Progenitor cell of endocrine pancreas (in vitro differentiated cells): ENCODE data around the gene BTBD9. TPM values are rescaled to one million over a fixed set of nuclear protein-coding genes. Genes with fewer than 3 reads are reported as not detected.

ENCODE experiments used
- DNase-seq: peaks from one replicate; pipeline ENCODE4 v3.0.0; 2021; ENCODE audit warnings: low spot score; ENCODE audit not compliant: unreplicated experiment
- H3K27ac Mint-ChIP-seq: 2 replicates; pipeline ENCODE4 v1.8.0; 2021; ENCODE audit warnings: mild to moderate bottlenecking, moderate library complexity, mixed read lengths
- H3K27me3 Mint-ChIP-seq: 2 replicates; pipeline ENCODE4 v1.8.0; 2021; ENCODE audit warnings: mixed read lengths
- H3K36me3 Mint-ChIP-seq: 2 replicates; pipeline ENCODE4 v1.8.0; 2022; ENCODE audit warnings: mixed read lengths; ENCODE audit not compliant: insufficient read depth
- H3K4me1 Mint-ChIP-seq: 2 replicates; pipeline ENCODE4 v1.8.0; 2021; ENCODE audit warnings: low read depth, mixed read lengths
- H3K4me3 Mint-ChIP-seq: 2 replicates; pipeline ENCODE4 v1.8.0; 2021; ENCODE audit warnings: low read depth, mild to moderate bottlenecking, moderate library complexity, mixed read lengths
- H3K9me3 Mint-ChIP-seq: 2 replicates; pipeline ENCODE4 v1.8.0; 2021; ENCODE audit warnings: low read depth, mixed read lengths
- total RNA-seq: library from RNA; stranded (reverse); gene quantifications from 2 replicates; pipeline ENCODE4 v1.2.1, GENCODE V29; 2021
- TF ChIP-seq, protein P1 (sequence below): fragments of 200-600 bp; sonication (generic); IDR thresholded peaks from one replicate; pipeline ENCODE4 v1.5.0; 2021; ENCODE audit warnings: antibody characterized with exemption, mild to moderate bottlenecking; ENCODE audit not compliant: unreplicated experiment

The BTBD9 gene
- total RNA-seq, 1 donor from 2014 or later = 25.9 TPM

DNA sequence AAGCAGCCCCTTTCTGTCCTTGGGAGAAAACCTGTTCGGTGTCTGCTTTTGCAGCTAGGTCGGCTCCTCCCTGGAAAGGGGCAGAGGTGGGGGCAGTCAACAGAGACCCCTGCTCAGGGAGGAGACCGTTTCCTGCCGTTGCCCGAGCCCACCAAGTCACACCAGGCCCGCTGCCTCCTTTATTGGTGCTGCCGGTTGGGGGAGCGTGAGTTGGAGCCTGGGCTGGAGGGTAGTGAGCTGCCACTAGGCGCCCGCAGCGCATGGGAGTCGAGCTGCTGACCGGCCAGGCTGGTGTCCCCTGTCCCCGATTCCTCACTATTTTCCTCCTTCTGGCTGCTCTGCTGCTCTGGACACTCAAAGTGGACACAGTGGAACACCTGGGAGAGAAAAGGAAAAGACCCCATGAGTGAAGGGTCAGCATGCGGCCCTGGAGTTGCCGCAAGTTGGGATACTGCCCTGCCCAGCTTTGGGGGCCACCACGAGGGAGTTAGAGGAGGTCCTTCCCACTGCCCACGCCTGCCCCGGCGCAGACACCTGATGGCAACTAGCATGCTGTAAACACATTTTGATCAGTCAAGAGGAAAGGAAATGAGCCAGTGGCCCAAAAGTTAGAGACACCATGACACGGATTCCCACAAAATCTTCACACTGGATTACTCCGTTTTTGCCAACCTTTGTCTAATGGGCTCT is 464.8 kb downstream of the BTBD9 start:
- TF ChIP-seq, protein P1, sequence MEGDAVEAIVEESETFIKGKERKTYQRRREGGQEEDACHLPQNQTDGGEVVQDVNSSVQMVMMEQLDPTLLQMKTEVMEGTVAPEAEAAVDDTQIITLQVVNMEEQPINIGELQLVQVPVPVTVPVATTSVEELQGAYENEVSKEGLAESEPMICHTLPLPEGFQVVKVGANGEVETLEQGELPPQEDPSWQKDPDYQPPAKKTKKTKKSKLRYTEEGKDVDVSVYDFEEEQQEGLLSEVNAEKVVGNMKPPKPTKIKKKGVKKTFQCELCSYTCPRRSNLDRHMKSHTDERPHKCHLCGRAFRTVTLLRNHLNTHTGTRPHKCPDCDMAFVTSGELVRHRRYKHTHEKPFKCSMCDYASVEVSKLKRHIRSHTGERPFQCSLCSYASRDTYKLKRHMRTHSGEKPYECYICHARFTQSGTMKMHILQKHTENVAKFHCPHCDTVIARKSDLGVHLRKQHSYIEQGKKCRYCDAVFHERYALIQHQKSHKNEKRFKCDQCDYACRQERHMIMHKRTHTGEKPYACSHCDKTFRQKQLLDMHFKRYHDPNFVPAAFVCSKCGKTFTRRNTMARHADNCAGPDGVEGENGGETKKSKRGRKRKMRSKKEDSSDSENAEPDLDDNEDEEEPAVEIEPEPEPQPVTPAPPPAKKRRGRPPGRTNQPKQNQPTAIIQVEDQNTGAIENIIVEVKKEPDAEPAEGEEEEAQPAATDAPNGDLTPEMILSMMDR = no peak
- Mint-ChIP-seq H3K27ac (no peak overlapping the region), H3K27me3 (no peaks in the 10 kb centered on the region), H3K4me3 (no peak overlapping the region), H3K36me3 (peaks cover 5% of the 10 kb centered on the region), H3K9me3 (no peaks in the 10 kb centered on the region), H3K4me1 (peaks cover 36% of the 10 kb centered on the region)
- no peak for DNase-seq

DNA sequence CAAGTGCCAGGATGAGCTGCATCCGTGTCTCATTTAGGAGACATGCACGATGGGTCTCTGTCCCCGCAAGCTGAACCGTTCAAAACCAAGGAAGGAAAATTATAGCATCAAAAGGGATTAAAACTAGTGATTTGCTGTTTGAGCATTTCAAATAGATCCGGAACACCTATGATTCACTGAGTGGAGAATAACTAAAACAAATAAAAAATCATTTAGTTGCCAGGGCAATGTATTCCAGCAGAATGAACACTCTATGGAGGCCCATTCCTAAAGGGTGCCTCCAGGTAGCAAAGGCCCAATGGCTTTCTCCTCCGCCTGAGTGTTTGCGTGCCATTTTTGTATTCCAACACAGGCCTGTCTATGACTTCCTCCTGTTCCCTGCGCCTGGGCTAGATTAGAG is 465.4 kb downstream of the BTBD9 start:
- no peaks in the 10 kb centered on the region for H3K9me3 Mint-ChIP-seq
- no peak for DNase-seq
- TF ChIP-seq, protein P1 = no peak
- H3K36me3 Mint-ChIP-seq = peaks cover 5% of the 10 kb centered on the region
- H3K4me1 Mint-ChIP-seq = peaks cover 39% of the 10 kb centered on the region
- no peak overlapping the region for H3K4me3 Mint-ChIP-seq
- no peaks in the 10 kb centered on the region for H3K27me3 Mint-ChIP-seq
- peak overlapping the region; percentile 27 for H3K27ac Mint-ChIP-seq

DNA sequence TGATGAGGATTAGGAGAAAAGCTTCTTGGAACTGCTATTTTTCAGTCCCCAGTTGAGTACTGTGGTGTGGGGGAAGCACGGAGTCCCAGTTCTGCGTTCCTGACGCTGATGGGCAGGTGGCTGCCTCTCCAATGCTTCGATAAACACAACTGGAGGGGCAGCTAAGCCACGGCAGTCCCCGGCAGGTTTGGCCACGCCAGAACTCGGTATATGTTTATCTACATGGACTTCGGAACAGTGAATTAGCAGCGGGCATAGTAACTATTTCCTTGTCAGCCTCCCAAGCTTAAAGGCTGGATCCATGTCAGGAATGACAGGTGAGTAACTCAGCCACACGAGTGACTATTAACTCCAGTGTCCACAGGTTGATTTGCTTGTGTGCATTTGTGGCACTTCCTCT is 465.8 kb downstream of the BTBD9 start:
- DNase-seq = no peak
- peaks cover 39% of the 10 kb centered on the region for H3K4me1 Mint-ChIP-seq
- peaks cover 5% of the 10 kb centered on the region for H3K36me3 Mint-ChIP-seq

DNA sequence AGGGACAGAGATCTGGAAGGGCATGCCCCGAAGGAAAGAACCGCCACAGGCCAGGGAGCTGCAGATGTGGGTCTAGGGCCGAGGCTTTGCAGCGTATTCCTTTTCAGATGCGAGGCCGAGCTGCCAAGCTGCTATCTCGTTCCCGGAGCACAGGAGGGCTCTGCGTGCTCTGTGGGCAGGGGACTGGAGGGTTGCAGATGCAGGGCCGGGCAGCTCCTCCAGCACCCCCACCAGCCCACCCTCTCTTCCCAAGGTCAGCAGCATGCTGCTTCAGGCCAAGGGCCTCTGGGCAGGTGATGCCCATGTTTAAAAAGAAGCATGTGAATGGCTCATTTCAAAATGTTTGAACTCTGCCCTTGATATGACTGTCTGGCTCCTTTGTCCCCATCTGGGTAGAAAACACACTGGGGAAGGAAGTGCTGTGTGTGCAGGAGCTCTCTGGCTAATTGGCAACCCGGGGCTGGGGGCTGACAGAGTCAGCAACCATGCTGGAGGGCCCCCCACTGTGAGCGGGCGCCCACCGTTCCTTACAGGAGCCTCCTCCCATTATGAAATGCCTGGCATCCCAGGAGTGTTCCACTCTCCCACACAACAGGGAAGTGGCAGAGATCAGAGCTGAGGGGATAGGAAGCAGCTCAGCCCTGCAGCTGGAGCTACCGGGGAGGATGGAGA is 466.9 kb downstream of the BTBD9 start:
- Mint-ChIP-seq H3K4me1 (peaks cover 37% of the 10 kb centered on the region), H3K27ac (no peak overlapping the region), H3K9me3 (no peaks in the 10 kb centered on the region), H3K4me3 (peak overlapping the region; percentile 29), H3K36me3 (peaks cover 5% of the 10 kb centered on the region), H3K27me3 (no peaks in the 10 kb centered on the region)
- DNase-seq = no peak
- TF ChIP-seq, protein P1 = no peak

More for the DNA sequence above, 465.8 kb downstream of the BTBD9 start:
- TF ChIP-seq, protein P1 = no peak
- Mint-ChIP-seq H3K27me3 (no peaks in the 10 kb centered on the region), H3K4me3 (no peak overlapping the region), H3K9me3 (no peaks in the 10 kb centered on the region), H3K27ac (peak overlapping the region; percentile 27)

DNA sequence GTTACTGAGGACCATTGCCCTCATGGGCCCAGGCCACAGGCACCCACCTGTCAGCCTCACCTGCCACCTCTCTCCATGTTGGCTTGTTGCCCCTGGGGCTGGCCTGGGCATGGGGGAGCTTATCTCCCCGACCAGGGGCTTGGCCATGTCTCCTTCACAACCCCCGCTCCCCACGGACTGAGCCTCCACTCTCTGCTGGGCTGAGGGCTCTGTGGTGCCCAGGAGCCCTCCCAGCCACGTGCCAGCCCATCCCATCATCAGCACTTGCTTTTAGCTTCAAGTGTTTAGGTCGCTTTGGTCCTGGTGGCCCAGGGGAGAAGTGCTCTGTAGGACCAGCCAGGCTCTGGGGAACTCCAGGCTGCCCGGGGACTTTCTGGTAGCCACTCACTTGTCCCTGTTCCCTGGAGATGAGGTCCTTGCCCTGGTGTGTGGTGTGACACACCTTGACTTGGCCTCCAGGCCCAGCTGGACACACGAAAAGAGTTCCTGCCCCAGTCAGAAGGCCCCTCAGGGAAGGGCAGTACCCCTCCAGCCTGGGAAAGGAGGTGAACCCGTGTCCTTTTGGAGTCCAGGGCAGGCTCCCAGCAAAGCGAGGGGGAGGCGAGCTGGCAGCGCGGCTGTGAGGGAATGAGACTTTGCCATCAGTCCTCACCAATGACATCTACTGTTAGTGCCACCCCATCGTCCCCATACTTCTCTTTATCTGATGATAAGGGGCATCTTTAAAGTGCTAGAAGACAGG is 467.6 kb downstream of the BTBD9 start:
- no peaks in the 10 kb centered on the region for H3K9me3 Mint-ChIP-seq
- H3K4me3 Mint-ChIP-seq = no peak overlapping the region
- TF ChIP-seq, protein P1 = no peak
- no peak overlapping the region for H3K27ac Mint-ChIP-seq
- no peak for DNase-seq
- peaks cover 5% of the 10 kb centered on the region for H3K36me3 Mint-ChIP-seq
- peaks cover 30% of the 10 kb centered on the region for H3K4me1 Mint-ChIP-seq
- no peaks in the 10 kb centered on the region for H3K27me3 Mint-ChIP-seq
